Kasumi-1 (cell line): Measurements from ENCODE around the gene OR10C1.
A peak's percentile ranks its signal among the peaks of the same experiment; 100 is the strongest.
"Not testable (repeated sequence)": the region's sequence is repeated elsewhere in the genome, so short reads cannot be mapped to it uniquely, and the experiment has no call there.

Experiments used
- DNase-seq, 2 experiments: peaks; one replicate each; lab custom pipeline; 2025; lab: John Stamatoyannopoulos, UW

The OR10C1 gene

GRCh38 chr6:29439006-29439405, at the start of gene OR10C1:
OR10C1 (plus strand) TSS chr6:29439306; CDS start chr6:29440016, 710 bp downstream.
- DNase-seq, result no peak

GRCh38 chr6:29395331-29395730, 43.8 kb upstream of the OR10C1 start, which contains the start of gene OR12D2:
OR12D2 (plus strand) TSS chr6:29395631; CDS start chr6:29396700, 1,069 bp downstream.
- no peak for DNase-seq

GRCh38 chr6:29399525-29399924, 39.6 kb upstream of the OR10C1 start:
- DNase-seq, result no peak

- no peak for DNase-seq
These were observed 35.3 kb upstream of the OR10C1 start for GRCh38 chr6:29403801-29404200.

- DNase-seq, result no peak
These were observed 24.5 kb upstream of the OR10C1 start, which contains the start of gene OR12D1 for GRCh38 chr6:29414588-29414987. OR12D1 (plus strand) TSS chr6:29414928.

- no peak for DNase-seq
These were observed 19.6 kb upstream of the OR10C1 start for GRCh38 chr6:29419516-29419915.

- DNase-seq, result no peak
These were observed 14.9 kb upstream of the OR10C1 start for GRCh38 chr6:29424168-29424567.

GRCh38 chr6:29424575-29424974, 14.5 kb upstream of the OR10C1 start:
- no peak for DNase-seq

GRCh38 chr6:29425075-29425474, 14.0 kb upstream of the OR10C1 start:
- DNase-seq, result no peak

GRCh38 chr6:29426654-29427053, 12.5 kb upstream of the OR10C1 start:
- DNase-seq, result no peak

GRCh38 chr6:29436730-29437129, 2.4 kb upstream of the OR10C1 start:
- not testable (repeated sequence) for DNase-seq

GRCh38 chr6:29442719-29443118, 3.6 kb downstream of the OR10C1 start:
- peak; percentile 1 to 2 for DNase-seq

- not testable (repeated sequence) for DNase-seq
These were observed 4.9 kb downstream of the OR10C1 start for GRCh38 chr6:29444031-29444430.

GRCh38 chr6:29447670-29448069, 8.6 kb downstream of the OR10C1 start:
- no peak for DNase-seq

- DNase-seq, result no peak
These were observed 12.5 kb downstream of the OR10C1 start for GRCh38 chr6:29451471-29452193.

GRCh38 chr6:29456971-29457370, 17.9 kb downstream of the OR10C1 start, which contains the start of the genes OR11A1 and OR2H1:
OR11A1 (minus strand) TSS chr6:29457071; CDS start chr6:29427641, 29,430 bp downstream.
OR2H1 (plus strand) TSS chr6:29457155; CDS start chr6:29461770, 4,615 bp downstream.
- no peak for DNase-seq

- no peak for DNase-seq
These were observed 22.1 kb downstream of the OR10C1 start for GRCh38 chr6:29461021-29461814.

GRCh38 chr6:29462022-29462421, 22.9 kb downstream of the OR10C1 start:
- DNase-seq, result no peak

- DNase-seq, result no peak
These were observed 26.2 kb downstream of the OR10C1 start for GRCh38 chr6:29465279-29465678.

GRCh38 chr6:29465801-29466200, 26.7 kb downstream of the OR10C1 start:
- DNase-seq, result no peak

- DNase-seq, result no peak
These were observed 27.1 kb downstream of the OR10C1 start for GRCh38 chr6:29466241-29466640.

GRCh38 chr6:29474996-29475395, 35.9 kb downstream of the OR10C1 start:
- no peak for DNase-seq

- no peak for DNase-seq
These were observed 38.9 kb downstream of the OR10C1 start for GRCh38 chr6:29477923-29478450.
